ENCODE measurements around the gene PLXNC1.

Gene PLXNC1

GRCh38 chr12:94225947-94226630, 77.7 kb downstream of the PLXNC1 start:
- Histone ChIP-seq H3K27me3 (ENCODE audit: control insufficient read depth in 5 of 5, insufficient read depth in 4 of 5, low read length in 5 of 5) (no peaks in the 10 kb centered on the region), H3K4me3 (ENCODE audit: low read depth in 1 of 5, low read length in 5 of 5) (no peak overlapping the region), H3K9me3 (ENCODE audit: control insufficient read depth in 5 of 5, low read length in 5 of 5) (no peaks in the 10 kb centered on the region), H3K27ac (ENCODE audit: low read depth, low read length) (no peak overlapping the region), H3K4me1 (ENCODE audit: control insufficient read depth in 5 of 5, insufficient read depth in 5 of 5, low read length in 5 of 5) (no peaks in the 10 kb centered on the region), H3K9ac (ENCODE audit: low read length in 5 of 5) (no peak overlapping the region), H3K36me3 (ENCODE audit: control insufficient read depth in 5 of 5, insufficient read depth in 5 of 5, low read length in 5 of 5) (peaks cover 0 to 3% (median 0%) of the 10 kb centered on the region in 5 donors)

GRCh38 chr12:94227066-94227465, 78.7 kb downstream of the PLXNC1 start:
- H3K4me1 ChIP-seq (ENCODE audit: control insufficient read depth in 5 of 5, insufficient read depth in 5 of 5, low read length in 5 of 5), result no peaks in the 10 kb centered on the region
- H3K4me3 ChIP-seq (ENCODE audit: low read depth in 1 of 5, low read length in 5 of 5), result no peak overlapping the region
- no peaks in the 10 kb centered on the region for H3K27me3 ChIP-seq (ENCODE audit: control insufficient read depth in 5 of 5, insufficient read depth in 4 of 5, low read length in 5 of 5)
- no peak overlapping the region for H3K9ac ChIP-seq (ENCODE audit: low read length in 5 of 5)
- H3K36me3 ChIP-seq (ENCODE audit: control insufficient read depth in 5 of 5, insufficient read depth in 5 of 5, low read length in 5 of 5), result peaks cover 0 to 3% (median 0%) of the 10 kb centered on the region in 5 donors
- no peak overlapping the region for H3K27ac ChIP-seq (ENCODE audit: low read depth, low read length)
- no peaks in the 10 kb centered on the region for H3K9me3 ChIP-seq (ENCODE audit: control insufficient read depth in 5 of 5, low read length in 5 of 5)

GRCh38 chr12:94228488-94228907, 80.1 kb downstream of the PLXNC1 start:
- peaks cover 0 to 3% (median 0%) of the 10 kb centered on the region in 5 donors for H3K36me3 ChIP-seq (ENCODE audit: control insufficient read depth in 5 of 5, insufficient read depth in 5 of 5, low read length in 5 of 5)

GRCh38 chr12:94229902-94230301, 81.5 kb downstream of the PLXNC1 start:
- Histone ChIP-seq H3K27ac (ENCODE audit: low read depth, low read length) (no peak overlapping the region), H3K4me1 (ENCODE audit: control insufficient read depth in 5 of 5, insufficient read depth in 5 of 5, low read length in 5 of 5) (no peaks in the 10 kb centered on the region), H3K27me3 (ENCODE audit: control insufficient read depth in 5 of 5, insufficient read depth in 4 of 5, low read length in 5 of 5) (no peaks in the 10 kb centered on the region), H3K36me3 (ENCODE audit: control insufficient read depth in 5 of 5, insufficient read depth in 5 of 5, low read length in 5 of 5) (peaks cover 0 to 3% (median 0%) of the 10 kb centered on the region in 5 donors), H3K9ac (ENCODE audit: low read length in 5 of 5) (no peak overlapping the region), H3K9me3 (ENCODE audit: control insufficient read depth in 5 of 5, low read length in 5 of 5) (no peaks in the 10 kb centered on the region), H3K4me3 (ENCODE audit: low read depth in 1 of 5, low read length in 5 of 5) (no peak overlapping the region)

More at GRCh38 chr12:94228488-94228907, 80.1 kb downstream of the PLXNC1 start:
- no peaks in the 10 kb centered on the region for H3K27me3 ChIP-seq (ENCODE audit: control insufficient read depth in 5 of 5, insufficient read depth in 4 of 5, low read length in 5 of 5)
- H3K27ac ChIP-seq (ENCODE audit: low read depth, low read length), result no peak overlapping the region
- no peaks in the 10 kb centered on the region for H3K9me3 ChIP-seq (ENCODE audit: control insufficient read depth in 5 of 5, low read length in 5 of 5)
- no peaks in the 10 kb centered on the region for H3K4me1 ChIP-seq (ENCODE audit: control insufficient read depth in 5 of 5, insufficient read depth in 5 of 5, low read length in 5 of 5)
- H3K4me3 ChIP-seq (ENCODE audit: low read depth in 1 of 5, low read length in 5 of 5), result no peak overlapping the region
- no peak overlapping the region for H3K9ac ChIP-seq (ENCODE audit: low read length in 5 of 5)

GRCh38 chr12:94230357-94230905, 82.1 kb downstream of the PLXNC1 start:
- Histone ChIP-seq H3K9me3 (ENCODE audit: control insufficient read depth in 5 of 5, low read length in 5 of 5) (no peaks in the 10 kb centered on the region), H3K27ac (ENCODE audit: low read depth, low read length) (no peak overlapping the region), H3K4me3 (ENCODE audit: low read depth in 1 of 5, low read length in 5 of 5) (no peak overlapping the region), H3K36me3 (ENCODE audit: control insufficient read depth in 5 of 5, insufficient read depth in 5 of 5, low read length in 5 of 5) (peaks cover 0 to 3% (median 0%) of the 10 kb centered on the region in 5 donors), H3K9ac (ENCODE audit: low read length in 5 of 5) (no peak overlapping the region), H3K4me1 (ENCODE audit: control insufficient read depth in 5 of 5, insufficient read depth in 5 of 5, low read length in 5 of 5) (no peaks in the 10 kb centered on the region), H3K27me3 (ENCODE audit: control insufficient read depth in 5 of 5, insufficient read depth in 4 of 5, low read length in 5 of 5) (no peaks in the 10 kb centered on the region)

GRCh38 chr12:94231709-94232108, 83.3 kb downstream of the PLXNC1 start:
- no peak overlapping the region for H3K4me3 ChIP-seq (ENCODE audit: low read depth in 1 of 5, low read length in 5 of 5)
- no peaks in the 10 kb centered on the region for H3K9me3 ChIP-seq (ENCODE audit: control insufficient read depth in 5 of 5, low read length in 5 of 5)
- no peak overlapping the region for H3K9ac ChIP-seq (ENCODE audit: low read length in 5 of 5)
- no peaks in the 10 kb centered on the region for H3K27me3 ChIP-seq (ENCODE audit: control insufficient read depth in 5 of 5, insufficient read depth in 4 of 5, low read length in 5 of 5)
- H3K36me3 ChIP-seq (ENCODE audit: control insufficient read depth in 5 of 5, insufficient read depth in 5 of 5, low read length in 5 of 5), result no peaks in the 10 kb centered on the region
- H3K4me1 ChIP-seq (ENCODE audit: control insufficient read depth in 5 of 5, insufficient read depth in 5 of 5, low read length in 5 of 5), result no peaks in the 10 kb centered on the region
- H3K27ac ChIP-seq (ENCODE audit: low read depth, low read length), result no peak overlapping the region

- Histone ChIP-seq H3K9ac (ENCODE audit: low read length in 5 of 5) (no peak overlapping the region), H3K27ac (ENCODE audit: low read depth, low read length) (no peak overlapping the region), H3K27me3 (ENCODE audit: control insufficient read depth in 5 of 5, insufficient read depth in 4 of 5, low read length in 5 of 5) (no peaks in the 10 kb centered on the region), H3K4me3 (ENCODE audit: low read depth in 1 of 5, low read length in 5 of 5) (no peak overlapping the region), H3K9me3 (ENCODE audit: control insufficient read depth in 5 of 5, low read length in 5 of 5) (no peaks in the 10 kb centered on the region), H3K36me3 (ENCODE audit: control insufficient read depth in 5 of 5, insufficient read depth in 5 of 5, low read length in 5 of 5) (peaks cover 0 to 4% (median 0%) of the 10 kb centered on the region in 5 donors), H3K4me1 (ENCODE audit: control insufficient read depth in 5 of 5, insufficient read depth in 5 of 5, low read length in 5 of 5) (no peaks in the 10 kb centered on the region)
These were observed 87.5 kb downstream of the PLXNC1 start for GRCh38 chr12:94235848-94236247.

- H3K36me3 ChIP-seq (ENCODE audit: control insufficient read depth in 5 of 5, insufficient read depth in 5 of 5, low read length in 5 of 5), result peaks cover 0 to 4% (median 0%) of the 10 kb centered on the region in 5 donors
- no peak overlapping the region for H3K9ac ChIP-seq (ENCODE audit: low read length in 5 of 5)
- H3K27me3 ChIP-seq (ENCODE audit: control insufficient read depth in 5 of 5, insufficient read depth in 4 of 5, low read length in 5 of 5), result no peaks in the 10 kb centered on the region
- no peak overlapping the region for H3K4me3 ChIP-seq (ENCODE audit: low read depth in 1 of 5, low read length in 5 of 5)
- peaks cover 0 to 5% (median 0%) of the 10 kb centered on the region in 5 donors for H3K4me1 ChIP-seq (ENCODE audit: control insufficient read depth in 5 of 5, insufficient read depth in 5 of 5, low read length in 5 of 5)
- no peak overlapping the region for H3K27ac ChIP-seq (ENCODE audit: low read depth, low read length)
- H3K9me3 ChIP-seq (ENCODE audit: control insufficient read depth in 5 of 5, low read length in 5 of 5), result no peaks in the 10 kb centered on the region
These were observed 91.1 kb downstream of the PLXNC1 start for GRCh38 chr12:94239332-94239993.

GRCh38 chr12:94240171-94240570, 91.8 kb downstream of the PLXNC1 start:
- Histone ChIP-seq H3K9me3 (ENCODE audit: control insufficient read depth in 5 of 5, low read length in 5 of 5) (no peaks in the 10 kb centered on the region), H3K36me3 (ENCODE audit: control insufficient read depth in 5 of 5, insufficient read depth in 5 of 5, low read length in 5 of 5) (peaks cover 0 to 4% (median 0%) of the 10 kb centered on the region in 5 donors), H3K4me1 (ENCODE audit: control insufficient read depth in 5 of 5, insufficient read depth in 5 of 5, low read length in 5 of 5) (peaks cover 0 to 5% (median 0%) of the 10 kb centered on the region in 5 donors), H3K9ac (ENCODE audit: low read length in 5 of 5) (no peak overlapping the region), H3K27ac (ENCODE audit: low read depth, low read length) (no peak overlapping the region), H3K27me3 (ENCODE audit: control insufficient read depth in 5 of 5, insufficient read depth in 4 of 5, low read length in 5 of 5) (no peaks in the 10 kb centered on the region), H3K4me3 (ENCODE audit: low read depth in 1 of 5, low read length in 5 of 5) (no peak overlapping the region)

GRCh38 chr12:94242901-94243300, 94.5 kb downstream of the PLXNC1 start:
- no peaks in the 10 kb centered on the region for H3K9me3 ChIP-seq (ENCODE audit: control insufficient read depth in 5 of 5, low read length in 5 of 5)
- H3K4me1 ChIP-seq (ENCODE audit: control insufficient read depth in 5 of 5, insufficient read depth in 5 of 5, low read length in 5 of 5), result peaks cover 0 to 5% (median 1%) of the 10 kb centered on the region in 5 donors
- H3K4me3 ChIP-seq (ENCODE audit: low read depth in 1 of 5, low read length in 5 of 5), result no peak overlapping the region
- no peaks in the 10 kb centered on the region for H3K27me3 ChIP-seq (ENCODE audit: control insufficient read depth in 5 of 5, insufficient read depth in 4 of 5, low read length in 5 of 5)
- no peak overlapping the region for H3K27ac ChIP-seq (ENCODE audit: low read depth, low read length)
- peaks cover 0 to 4% (median 0%) of the 10 kb centered on the region in 5 donors for H3K36me3 ChIP-seq (ENCODE audit: control insufficient read depth in 5 of 5, insufficient read depth in 5 of 5, low read length in 5 of 5)
- no peak overlapping the region for H3K9ac ChIP-seq (ENCODE audit: low read length in 5 of 5)

Data from subcutaneous abdominal adipose tissue (tissue), 5 donors.